ENCODE data around the gene ENO3.

- TF ChIP-seq CTCF (conservative IDR thresholded peaks at IDR 0.05; ENCODE audit: low read length) (no peak), EZH2phosphoT487 (IDR thresholded peaks at IDR 0.05; ENCODE audit: borderline replicate concordance, low read depth, low read length) (no peak)
Observed at GRCh38 chr17:4902540-4902939, 48.4 kb upstream of the ENO3 start.

All from OCI-LY7 (cell line).